HG02852 (cell line): ENCODE data around the gene PDS5A.
A peak's percentile ranks its signal among the peaks of the same experiment; 100 is the strongest.
"Not testable (repeated sequence)": the region's sequence is repeated elsewhere in the genome, so short reads cannot be mapped to it uniquely, and the experiment has no call there.

ENCODE experiments used
- ATAC-seq: cut with Tn5 transposase; IDR thresholded peaks from one replicate; pipeline ENCODE4 v1.9.1; 2021; ENCODE audit warnings: mild to moderate bottlenecking, moderate library complexity; ENCODE audit not compliant: unreplicated experiment

The PDS5A gene

DNA sequence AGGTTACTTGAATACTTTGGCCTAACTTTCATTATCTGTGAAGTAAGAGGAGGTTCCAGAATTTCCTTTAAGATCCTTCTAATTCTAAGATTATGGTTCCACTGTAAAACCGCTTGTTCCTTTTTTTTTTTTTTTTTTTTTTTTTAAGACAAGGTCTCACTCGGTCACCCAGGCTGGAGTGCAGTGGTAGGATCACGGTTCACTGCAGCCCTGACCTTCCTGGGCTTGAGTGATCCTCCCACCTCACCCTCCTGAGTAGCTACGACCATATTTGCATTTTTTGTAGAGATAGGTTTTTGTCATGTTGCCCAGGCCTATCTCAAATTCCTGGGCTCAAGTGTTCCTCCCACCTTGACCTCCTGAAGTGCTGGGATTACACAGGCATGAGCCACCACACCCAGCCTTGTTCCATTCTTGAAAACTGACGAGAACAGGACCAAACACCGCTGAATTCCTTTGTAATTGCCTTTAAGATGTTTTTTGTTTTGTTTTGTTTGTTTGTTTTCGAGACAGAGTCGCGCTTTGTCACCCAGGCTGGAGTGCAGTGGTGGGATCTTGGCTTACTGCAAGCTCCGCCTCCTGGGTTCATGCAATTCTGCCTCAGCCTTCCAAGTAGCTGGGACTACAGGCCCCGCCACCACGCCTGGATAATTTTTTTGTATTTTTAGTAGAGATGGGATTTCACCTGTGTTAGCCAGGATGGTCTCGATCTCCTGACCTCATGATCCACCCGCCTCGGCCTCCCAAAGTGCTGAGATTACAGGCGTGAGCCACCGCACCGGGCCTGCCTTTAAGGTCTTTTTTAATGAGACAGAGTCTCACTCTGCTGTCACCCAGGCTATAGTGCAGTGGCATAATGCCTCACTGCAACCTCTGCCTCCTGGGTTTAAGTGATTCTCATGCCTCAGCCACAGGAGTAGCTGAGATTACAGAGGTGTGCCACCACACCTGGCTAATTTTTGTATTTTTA lies 6.8 kb downstream of the PDS5A start:
- peak; percentile 81 for ATAC-seq

DNA sequence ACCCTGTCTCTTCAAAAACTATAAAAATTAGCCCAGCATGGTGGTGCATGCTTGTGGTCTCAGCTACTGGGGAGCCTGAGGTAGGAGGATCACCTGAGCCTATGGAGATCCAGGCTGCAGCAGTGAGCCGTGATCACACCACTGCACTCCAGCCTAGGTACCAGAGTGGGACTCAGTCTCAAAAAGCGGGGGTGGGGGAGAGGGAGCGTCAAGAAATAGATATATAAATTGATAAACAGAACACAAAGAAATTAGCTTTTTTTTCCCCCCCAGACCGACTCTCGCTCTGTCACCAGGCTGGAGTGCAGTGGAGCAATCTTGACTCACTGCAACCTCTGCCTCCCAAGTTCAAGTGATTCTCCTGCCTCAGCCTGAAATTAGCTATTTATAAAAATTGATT lies 14.1 kb downstream of the PDS5A start:
- ATAC-seq: no peak

DNA sequence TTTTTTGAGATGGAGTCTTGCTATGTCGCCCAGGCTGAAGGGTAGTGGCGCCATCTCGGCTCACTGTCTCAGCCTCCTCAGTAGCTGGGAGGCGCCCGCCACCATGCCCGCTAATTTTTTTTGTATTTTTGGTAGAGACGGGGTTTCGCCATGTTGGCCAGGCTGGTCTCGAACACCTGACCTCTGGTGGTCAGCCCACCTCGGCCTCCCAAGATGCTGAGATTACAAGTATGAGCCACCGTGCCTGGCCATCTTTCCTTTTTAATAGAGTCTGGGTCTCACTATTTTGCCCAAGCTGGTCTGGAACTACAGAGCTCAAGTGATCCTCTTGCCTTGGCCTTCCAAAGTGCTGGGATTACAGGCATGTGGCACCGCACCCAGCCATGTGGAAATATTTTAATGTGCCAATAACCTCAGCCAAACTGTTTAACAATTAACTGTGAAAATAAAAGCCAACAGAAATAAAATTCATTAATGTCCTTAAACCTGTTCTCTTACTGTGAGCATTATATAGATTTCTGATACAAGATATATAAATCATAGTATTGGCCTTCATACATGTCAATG lies 16.3 kb downstream of the PDS5A start:
- ATAC-seq: no peak

DNA sequence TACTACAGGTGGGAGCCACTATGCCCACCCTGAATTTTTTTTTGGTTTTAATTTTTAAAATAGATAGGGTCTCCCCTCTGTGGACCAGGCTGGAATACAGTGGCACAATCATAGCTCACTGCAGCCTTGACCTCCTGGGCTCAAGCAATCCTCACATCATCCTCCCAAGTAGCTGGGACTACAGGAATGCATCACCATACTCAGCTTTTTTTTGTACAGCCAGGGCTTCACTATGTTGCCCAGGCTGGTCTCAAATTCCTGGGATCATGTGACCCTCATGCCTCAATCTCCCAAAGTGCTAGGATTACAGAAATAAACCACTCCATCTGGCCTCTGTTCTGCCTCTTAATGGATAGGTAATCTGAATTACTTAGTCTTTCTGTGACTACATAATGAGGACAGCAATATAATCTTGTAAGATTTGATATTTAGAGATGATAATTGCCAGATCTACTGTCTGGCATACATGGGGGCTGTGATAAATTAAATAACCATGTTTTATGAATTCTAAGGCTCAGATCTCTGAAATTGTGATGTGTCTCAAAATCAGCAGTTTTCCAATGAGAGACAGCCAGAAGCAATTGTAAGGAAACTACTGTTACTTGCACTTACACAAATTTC lies 26.7 kb downstream of the PDS5A start:
- no peak for ATAC-seq

DNA sequence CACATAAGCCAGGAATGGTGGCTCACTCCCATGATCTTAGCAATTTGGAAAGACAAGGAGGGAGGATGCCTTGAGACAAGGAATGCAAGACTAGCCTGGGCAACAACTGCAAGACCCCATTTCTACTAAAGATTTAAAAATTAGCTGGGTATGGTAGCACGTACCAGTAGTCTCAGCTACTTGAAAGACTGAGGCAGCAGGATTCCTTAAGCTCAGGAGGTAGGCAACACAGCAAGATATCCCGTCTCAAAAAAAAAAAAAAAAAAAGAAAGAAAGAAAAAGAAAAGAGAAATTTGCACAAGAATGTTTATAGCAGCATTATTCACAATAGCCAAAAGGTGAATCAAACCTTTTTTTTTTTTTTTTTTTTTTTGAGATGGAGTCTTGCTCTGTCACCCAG lies 29.7 kb downstream of the PDS5A start:
- ATAC-seq: no peak

DNA sequence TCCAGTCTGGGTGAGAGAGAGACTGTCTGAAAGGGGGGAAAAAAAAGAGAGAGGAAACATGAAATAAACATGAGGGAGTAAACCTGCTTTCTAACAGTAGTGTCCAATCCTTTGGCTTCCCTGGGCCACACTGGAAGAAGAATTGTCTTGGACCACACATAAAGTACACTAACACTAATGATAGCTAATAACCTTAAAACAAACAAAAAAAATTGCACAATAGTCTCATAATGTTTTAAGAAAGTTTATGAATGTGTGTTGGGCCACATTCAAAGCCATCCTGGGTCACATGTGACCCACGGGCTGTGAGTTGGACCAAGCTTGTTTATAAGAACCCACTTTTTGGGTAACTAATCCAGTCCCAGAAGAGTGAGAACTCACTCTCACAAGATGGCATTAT lies 30.3 kb downstream of the PDS5A start:
- no peak for ATAC-seq

DNA sequence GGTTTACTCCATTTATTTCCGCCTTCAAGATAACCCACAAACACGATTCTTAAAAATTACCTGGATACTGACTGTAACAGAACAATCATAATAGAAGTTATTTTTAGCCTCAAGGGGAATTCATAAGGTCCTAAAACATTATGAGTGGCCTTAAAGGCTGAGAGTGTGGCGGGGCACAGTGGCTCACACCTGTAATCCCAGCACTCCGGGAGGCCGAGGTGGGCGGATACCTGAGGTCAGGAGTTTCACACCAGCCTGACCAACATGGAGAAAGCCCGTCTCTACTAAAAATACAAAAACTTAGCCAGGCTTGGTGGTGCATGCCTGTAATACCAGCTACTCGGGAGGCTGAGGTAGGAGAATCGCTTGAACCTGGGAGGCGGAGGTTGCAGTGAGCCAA lies 33.5 kb downstream of the PDS5A start:
- not testable (repeated sequence) for ATAC-seq

DNA sequence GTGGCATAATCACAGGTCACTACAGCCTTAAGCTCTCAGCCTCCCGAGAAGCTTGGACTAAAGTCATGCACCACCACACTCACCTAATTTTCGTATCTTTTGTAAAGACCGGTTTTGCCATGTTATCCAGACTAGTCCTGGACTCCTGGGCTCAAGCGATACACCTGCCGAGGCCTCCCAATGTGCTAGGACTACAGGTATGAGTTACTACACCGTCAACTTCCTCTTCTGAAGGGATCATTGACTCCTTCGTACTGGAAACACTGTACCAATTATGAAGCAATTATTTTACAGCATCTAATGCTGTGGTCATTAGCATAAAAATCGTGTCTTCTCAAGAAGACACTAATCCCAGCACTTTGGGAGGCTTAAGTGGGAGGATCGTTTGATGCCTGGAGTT lies 35.2 kb downstream of the PDS5A start:
- ATAC-seq: no peak

DNA sequence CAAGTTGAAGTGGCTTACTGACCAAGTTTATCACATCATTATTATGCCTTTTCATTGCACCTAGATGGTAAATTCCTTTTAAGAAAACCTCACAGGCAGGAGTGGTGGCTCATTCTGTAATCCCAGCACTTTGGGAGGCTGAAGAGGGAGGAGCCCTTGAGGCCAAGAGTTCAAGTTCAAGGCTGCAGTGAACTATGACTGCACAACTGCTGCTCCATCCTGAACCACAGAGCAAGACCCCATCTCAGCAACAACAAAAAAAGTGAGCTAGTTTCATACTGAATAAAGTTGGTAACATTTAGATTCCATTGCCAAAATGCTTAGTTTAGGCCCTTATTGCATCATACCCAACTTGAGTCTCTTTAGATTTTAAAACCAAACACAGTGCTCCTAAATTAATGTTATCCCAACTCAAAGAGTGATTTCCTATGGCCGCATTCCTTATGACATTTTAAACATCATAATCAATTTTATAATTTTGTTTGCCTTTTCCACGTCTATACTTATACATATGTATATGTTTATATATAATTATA lies 36.0 kb downstream of the PDS5A start:
- ATAC-seq: no peak

DNA sequence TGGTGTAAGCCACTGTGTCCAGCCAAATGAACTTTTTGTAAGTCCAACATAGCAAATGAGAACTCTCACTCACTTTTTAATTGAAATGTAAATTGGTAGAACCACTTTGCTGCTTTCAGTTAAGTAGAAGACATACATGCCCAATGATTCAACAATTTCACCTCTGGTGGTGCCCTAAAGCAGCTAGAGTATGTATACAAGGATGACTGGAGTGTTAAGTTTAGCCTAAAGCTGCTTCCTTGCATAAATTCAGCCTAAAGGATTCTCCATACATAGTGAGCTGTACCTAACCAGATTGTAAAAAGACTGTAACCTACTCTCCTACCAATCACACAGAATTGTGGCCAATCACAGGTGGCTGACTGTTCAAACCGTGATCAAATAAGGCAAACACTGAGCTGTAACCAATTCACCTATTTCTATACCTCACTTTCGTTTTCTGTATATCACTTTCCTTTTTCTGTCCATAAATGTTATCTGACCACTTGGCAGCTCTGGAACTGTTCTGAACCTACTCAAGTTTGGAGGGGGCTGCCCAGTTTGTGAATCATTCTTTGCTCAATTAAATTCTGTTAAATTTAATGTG lies 39.9 kb downstream of the PDS5A start:
- ATAC-seq: peak; percentile 57

DNA sequence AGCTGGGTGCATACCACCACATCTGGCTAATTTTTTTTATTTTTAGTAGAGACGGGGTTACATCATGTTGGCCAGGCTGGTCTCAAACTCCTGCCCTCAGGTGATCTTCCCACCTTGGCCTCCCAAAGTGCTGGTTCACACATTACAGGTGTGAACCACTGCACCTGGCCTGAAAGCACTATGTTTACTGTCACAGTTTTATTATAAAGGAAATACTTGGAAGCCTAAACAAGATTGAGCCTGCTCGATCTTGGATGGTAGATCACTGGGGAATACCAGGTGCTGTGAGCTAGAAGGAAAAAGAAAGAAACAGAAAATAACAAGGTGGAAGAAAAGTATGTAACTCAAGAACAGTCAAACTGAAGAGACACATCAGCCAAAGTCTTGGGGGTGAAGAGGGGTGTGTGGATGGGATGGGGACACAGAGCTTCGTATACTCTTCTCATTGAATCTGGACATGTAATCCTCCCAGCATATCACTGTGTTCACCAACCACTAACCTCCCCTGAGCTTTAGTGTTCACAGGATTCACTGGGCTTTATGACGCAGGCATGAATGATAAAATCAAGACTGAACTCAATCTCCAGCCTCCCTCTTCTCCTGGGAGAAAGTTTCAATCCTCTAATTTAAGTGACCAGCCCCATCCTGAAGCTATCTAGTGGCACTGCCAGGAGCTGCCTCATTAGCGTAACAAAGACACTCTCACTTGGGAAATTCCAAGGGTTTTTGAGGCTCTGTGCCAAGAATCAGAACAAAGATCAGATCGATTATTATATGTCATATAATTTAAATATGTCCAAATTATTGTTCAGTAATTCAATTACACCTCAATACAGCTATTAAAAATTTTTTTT lies 40.9 kb downstream of the PDS5A start:
- ATAC-seq: no peak

DNA sequence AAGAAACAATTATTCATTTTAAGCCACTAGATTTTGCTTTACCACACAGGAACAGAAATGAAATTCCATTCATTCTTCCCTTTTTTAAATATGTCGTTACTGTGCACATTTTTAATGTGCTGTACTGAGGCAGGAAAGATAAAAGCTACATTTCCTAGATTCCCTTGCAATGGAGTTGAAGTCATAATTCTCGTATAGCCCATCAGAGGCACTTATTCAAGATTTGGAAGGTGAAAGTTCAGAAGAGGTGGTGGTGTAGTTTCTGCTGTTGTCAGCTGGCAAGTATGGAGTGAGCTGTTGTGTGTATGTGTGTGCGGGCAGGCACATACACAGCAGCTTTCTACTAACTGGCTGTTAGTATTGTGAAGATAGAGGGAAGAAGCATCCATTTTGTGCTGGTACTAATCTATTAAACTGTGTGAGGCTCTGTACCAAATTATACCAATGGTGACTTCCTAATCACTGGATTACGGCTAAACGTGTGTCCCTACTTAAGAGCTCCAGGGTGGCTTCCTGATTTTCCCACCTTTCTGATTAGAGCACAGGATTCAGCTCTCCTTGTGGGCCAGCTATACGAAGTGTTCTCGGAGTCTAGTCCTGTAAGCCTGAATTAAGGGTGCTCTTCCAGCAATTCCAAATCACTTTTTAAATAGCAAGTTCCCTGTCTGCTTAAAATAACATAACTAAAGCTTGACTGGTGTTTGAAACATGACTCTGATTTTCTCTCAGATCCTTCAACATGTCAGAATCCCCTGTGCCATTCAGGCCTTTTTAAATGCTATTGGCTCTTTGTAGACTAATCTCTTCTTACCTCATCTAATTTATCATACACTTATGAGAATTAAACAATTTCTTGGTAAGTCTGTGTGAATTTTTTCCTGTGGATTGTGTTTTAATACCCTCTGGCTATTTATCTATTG lies 43.8 kb downstream of the PDS5A start:
- no peak for ATAC-seq

DNA sequence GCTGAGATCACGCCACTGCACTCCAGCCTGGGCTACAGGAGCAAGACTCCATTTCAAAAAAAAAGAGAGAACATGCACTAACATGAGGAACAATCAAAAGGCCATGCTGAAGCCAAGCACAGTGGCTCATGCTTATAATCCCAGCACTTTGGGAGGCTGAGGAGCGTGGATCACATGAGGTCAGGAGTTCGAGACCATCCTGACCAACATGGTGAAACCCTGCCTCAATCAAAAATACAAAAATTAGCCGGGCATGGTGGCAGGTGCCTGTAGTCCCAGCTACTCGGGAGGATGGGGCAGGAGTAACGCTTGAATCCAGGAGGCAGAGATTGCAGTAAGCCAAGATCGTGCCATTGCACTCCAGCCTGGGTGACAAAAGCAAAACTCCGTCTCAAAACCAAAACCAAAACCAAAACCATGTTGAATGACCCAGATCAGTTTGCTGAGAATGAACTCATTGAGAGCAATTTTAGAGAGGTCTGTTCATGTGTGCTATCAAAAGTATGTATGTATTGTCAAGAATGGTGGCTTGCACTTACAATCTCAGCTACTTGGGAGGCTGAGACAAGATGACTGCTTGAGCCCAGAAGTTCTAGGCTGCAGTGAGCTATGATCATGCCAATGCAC lies 44.8 kb downstream of the PDS5A start:
- no peak for ATAC-seq

DNA sequence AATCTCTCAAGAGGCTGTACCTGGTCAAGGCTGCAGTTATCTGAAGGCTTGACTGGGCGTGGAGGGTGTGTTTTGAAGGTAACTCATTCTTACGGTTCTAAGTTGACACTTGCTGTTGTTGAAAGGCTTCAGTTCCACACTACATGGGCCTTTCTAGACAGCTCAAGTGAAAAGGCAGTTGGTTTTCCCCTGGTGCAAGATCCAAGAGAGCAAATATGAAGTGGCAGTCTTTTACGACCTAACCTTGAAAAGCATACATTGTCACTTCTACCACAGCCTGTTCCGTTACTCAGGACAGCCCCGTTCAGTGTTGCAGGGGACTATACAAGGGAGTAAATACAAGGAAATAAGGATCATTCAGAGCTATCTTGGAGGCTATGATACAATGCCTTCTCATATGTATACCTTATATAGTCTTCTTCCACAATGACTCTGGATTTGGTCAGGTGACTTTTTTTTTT lies 46.2 kb downstream of the PDS5A start:
- ATAC-seq: peak; percentile 55

DNA sequence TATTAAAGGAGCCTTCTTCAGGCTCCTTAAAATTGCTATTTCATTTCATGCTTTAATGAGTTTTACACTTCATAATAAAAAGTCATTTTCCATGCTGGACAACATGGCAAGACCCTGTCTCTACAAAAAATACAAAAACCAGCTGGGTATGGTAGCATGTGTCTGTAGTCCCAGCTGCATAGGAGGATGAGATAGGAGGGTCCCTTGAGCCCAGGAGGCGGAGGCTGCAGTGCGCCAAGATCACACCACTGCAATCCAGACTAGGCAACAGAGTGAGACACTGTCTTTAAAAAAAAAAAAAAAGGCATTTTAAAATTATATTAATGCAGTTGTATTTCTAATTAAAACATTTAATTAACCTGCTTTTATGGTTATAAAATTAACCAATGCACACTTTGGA lies 49.2 kb downstream of the PDS5A start:
- ATAC-seq: no peak

DNA sequence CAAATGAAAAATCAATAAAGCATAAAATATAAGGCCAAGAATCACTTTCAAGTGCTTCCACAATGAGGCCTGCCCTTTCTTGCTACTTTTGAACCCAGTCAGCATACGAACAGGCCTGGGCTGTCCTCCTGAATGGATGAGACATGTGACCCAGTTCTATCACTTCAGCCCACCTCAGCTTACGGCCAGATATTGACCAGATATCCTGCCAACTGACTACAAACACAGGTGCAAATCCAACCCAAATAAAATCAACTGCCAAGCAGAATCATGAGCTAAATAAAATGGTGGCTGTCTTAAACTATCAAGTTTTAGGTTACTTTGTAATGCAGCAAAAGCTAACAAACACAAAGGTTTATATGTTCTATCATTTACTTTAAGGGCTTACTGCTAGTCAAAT lies 53.7 kb downstream of the PDS5A start:
- no peak for ATAC-seq

DNA sequence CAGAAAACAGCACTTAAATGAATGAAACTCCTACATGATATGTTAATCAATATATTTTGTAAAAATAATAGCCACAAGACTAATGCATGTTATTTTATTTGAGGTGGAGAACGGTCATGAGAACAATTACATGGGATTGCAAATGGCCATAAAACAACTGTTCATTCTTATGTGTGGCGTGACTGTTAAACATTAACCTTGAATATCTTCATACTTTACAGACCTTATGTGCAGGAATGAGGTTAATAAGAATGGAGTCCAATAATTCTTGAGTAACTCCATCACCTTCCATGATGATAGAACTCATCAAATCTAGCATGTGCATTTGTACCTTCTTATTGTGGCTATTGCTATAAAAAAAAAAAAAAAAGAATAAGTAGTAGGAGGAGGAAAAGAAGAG lies 55.3 kb downstream of the PDS5A start:
- no peak for ATAC-seq

DNA sequence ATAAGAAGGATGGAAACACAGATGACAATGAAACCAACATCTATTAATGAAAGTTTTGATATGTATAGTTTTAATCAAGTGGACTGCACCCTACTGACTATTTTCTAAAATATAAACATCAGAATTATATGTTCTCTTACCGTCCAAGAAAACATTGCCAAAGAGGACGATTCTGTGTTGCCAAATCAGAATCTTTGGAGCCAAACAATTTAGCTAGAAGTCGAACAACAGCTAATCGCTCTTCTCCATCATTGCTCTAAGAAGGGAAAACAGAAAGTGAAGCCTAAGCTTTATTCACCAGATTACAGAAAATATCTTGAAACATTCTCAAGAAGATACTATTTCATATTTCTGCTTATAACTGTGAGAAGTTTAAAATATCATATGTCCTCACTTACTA lies 64.2 kb downstream of the PDS5A start:
- ATAC-seq: no peak

DNA sequence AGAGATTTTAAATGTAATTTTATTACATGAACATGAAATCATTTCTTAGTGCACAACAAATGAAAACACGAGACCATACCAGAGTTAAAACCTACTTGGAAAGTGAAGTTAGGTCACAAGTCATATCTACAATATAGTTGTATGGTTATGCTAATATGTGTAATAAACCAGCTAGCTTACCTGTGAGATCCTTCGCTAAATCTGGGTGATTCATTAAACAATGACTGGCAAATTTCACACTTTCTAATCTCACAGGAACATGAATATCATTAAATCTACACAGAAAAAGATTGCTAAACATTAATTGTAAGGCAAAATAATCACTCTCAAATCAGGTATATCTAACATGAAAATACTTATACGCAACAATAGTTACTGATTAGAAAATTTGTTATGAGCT lies 67.6 kb downstream of the PDS5A start:
- no peak for ATAC-seq
